Sigmoid colon (tissue), 7 donors: ENCODE data around the gene PXDN. TPM values are rescaled to one million over a fixed set of nuclear protein-coding genes. Genes with fewer than 3 reads are reported as not detected.

Experiments
- DNase-seq: peaks from one replicate; pipeline ENCODE4 v3.0.0-alpha.2; 2019
- H3K27ac ChIP-seq, 4 donors: fragments of 200-600 bp; sonication (generic); one replicate each; pipeline ENCODE4 v1.5.1; 2016 to 2019; ENCODE audit warnings: mild to moderate bottlenecking in 1 of 4
- H3K27me3 ChIP-seq, 3 donors: fragments of 200-600 bp; sonication (generic); one replicate each; pipeline ENCODE4 v1.5.1; 2019; ENCODE audit warnings: mild to moderate bottlenecking in 1 of 3
- H3K36me3 ChIP-seq, 4 donors: fragments of 200-600 bp; sonication (generic); one replicate each; pipeline ENCODE4 v1.5.1; 2016 to 2019
- H3K4me1 ChIP-seq, 4 donors: fragments of 200-600 bp; sonication (generic); one replicate each; pipeline ENCODE4 v1.5.1; 2017 to 2019
- H3K4me3 ChIP-seq, 4 donors: fragments of 200-600 bp; sonication (generic); one replicate each; pipeline ENCODE4 v1.5.1; 2017 to 2019; ENCODE audit warnings: mild to moderate bottlenecking in 2 of 4, moderate library complexity in 1 of 4
- H3K9me3 ChIP-seq, 4 donors: fragments of 200-600 bp in 3 of 4; sonication (generic) in 3 of 4; one replicate each; pipeline versions ENCODE4 v1.5.1 to v1.6.1; 2013 to 2019
- CTCF ChIP-seq, 4 experiments: fragments of 450-650 bp in 3 of 4; fragments of 200-600 bp in 1 of 4; IDR thresholded peaks; one replicate each; pipeline ENCODE4 v1.5.1; 2016 to 2019; ENCODE audit warnings: antibody characterized with exemption in 4 of 4, mild to moderate bottlenecking in 3 of 4, moderate library complexity in 2 of 4
- EP300 ChIP-seq, 4 donors: sonication (generic); formaldehyde crosslinking; IDR thresholded peaks; one replicate each; pipeline ENCODE4 v1.6.1; 2017; ENCODE audit warnings: antibody characterized with exemption in 4 of 4
- POLR2A ChIP-seq, 2 donors: fragments of 450-650 bp; IDR thresholded peaks; one replicate each; pipeline ENCODE4 v1.6.1; 2016; ENCODE audit warnings: antibody characterized with exemption in 2 of 2, mild to moderate bottlenecking in 2 of 2, moderate library complexity in 2 of 2
- POLR2AphosphoS5 ChIP-seq, 4 donors: sonication (generic); formaldehyde crosslinking; IDR thresholded peaks; one replicate each; pipeline ENCODE4 v1.6.1; 2017; ENCODE audit warnings: antibody characterized with exemption in 4 of 4
- WGBS, 2 donors: extraction: QIAGEN DNeasy Blood & Tissue Kit; methylation state at CpG; one replicate each; pipeline ENCODE4 v1.1.7; 2013; 5-methylcytosine and 5-hydroxymethylcytosine counted together
- intact Hi-C: fragments of 100-400 bp; cut with DNase I; formaldehyde crosslinking; loops from one replicate; pipeline ENCODE4 v1.15.1; 2023
- polyA plus RNA-seq, 3 donors: library from polyadenylated mRNA; stranded (reverse); fragments of 200-250 nt; gene quantifications; one replicate each; pipeline ENCODE4 v1.2.3, GENCODE V29; 2013
- total RNA-seq, 4 donors: library from RNA; depleted of rRNA; stranded (reverse); fragments of >200 nt; gene quantifications; one replicate each; pipeline ENCODE4 v1.1.0, GENCODE V29; 2016
- donor health status: healthy with polysubstance abuse.
- donor health status: Bipolar disorder and iron deficiency.
- donor health status: healthy.

The PXDN gene
- total and polyA plus RNA-seq, 7 donors, result 1.2 to 126 (median 34.4) TPM

DNA sequence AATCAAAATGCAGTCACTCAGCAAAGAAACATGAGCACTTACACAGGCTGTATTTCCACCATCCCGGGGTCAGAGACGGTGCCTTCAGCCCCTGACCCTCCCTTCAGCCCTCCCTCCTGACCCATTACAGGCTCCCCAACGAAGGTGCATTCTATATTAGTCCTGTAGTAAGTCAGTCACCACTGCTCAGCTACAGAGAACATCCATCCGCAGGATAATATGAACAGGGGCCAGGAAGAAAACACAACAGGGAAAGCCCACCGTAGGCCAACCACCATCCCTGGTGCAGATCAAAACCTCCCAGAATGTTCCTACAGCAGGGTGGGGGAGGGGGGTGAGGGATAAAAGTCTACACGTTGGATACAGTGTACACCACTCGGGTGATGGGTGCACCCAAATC, 15.1 kb downstream of the PXDN start:
- no peaks in the 10 kb centered on the region for H3K36me3 ChIP-seq
- TF ChIP-seq POLR2A (IDR thresholded peaks at IDR 0.05) (no peak), POLR2AphosphoS5 (IDR thresholded peaks at IDR 0.05) (no peak), CTCF (IDR thresholded peaks at IDR 0.05) (no peak)
- H3K4me1 ChIP-seq, result peaks cover 0 to 66% (median 61%) of the 10 kb centered on the region in 4 donors
- peak overlapping the region; percentile 80 to 100 (median 92) for H3K27ac ChIP-seq
- no peaks in the 10 kb centered on the region for H3K9me3 ChIP-seq
- WGBS, 2 donors, result 71 to 83% methylated on average over 7 of the region's 7 CpGs
- no peaks in the 10 kb centered on the region for H3K27me3 ChIP-seq
- intact Hi-C loops, result no loop called here
- peak; percentile 57 for DNase-seq
- H3K4me3 ChIP-seq, result peak overlapping the region in 1 of 4 donors; percentile 24

- DNase-seq, result peak; percentile 91
- WGBS, 2 donors, result 56 to 86% methylated on average over 14 of the region's 14 CpGs
- Histone ChIP-seq H3K27ac (peak overlapping the region; percentile 80 to 100 (median 92)), H3K4me3 (peak overlapping the region in 2 of 4 donors; percentile 20 to 24), H3K36me3 (no peaks in the 10 kb centered on the region), H3K4me1 (peaks cover 0 to 68% (median 63%) of the 10 kb centered on the region in 4 donors), H3K27me3 (no peaks in the 10 kb centered on the region), H3K9me3 (no peaks in the 10 kb centered on the region)
- intact Hi-C loops, result no loop called here
- peak in 3 of 4 donors; percentile 47 to 53 (median 53) for TF ChIP-seq POLR2AphosphoS5 (IDR thresholded peaks at IDR 0.05)
- TF ChIP-seq EP300 (IDR thresholded peaks at IDR 0.05), result no peak
- no peak for TF ChIP-seq CTCF (IDR thresholded peaks at IDR 0.05)
Measured at GRCh38 chr2:1728821-1729220, 15.5 kb downstream of the PXDN start.

- peaks cover 0 to 70% (median 64%) of the 10 kb centered on the region in 4 donors for H3K4me1 ChIP-seq
- DNase-seq, result peak; percentile 67
- peak overlapping the region in 2 of 4 donors; percentile 20 to 24 for H3K4me3 ChIP-seq
- H3K27me3 ChIP-seq, result no peaks in the 10 kb centered on the region
- H3K27ac ChIP-seq, result peak overlapping the region in 3 of 4 donors; percentile 80 to 100 (median 99)
- no peaks in the 10 kb centered on the region for H3K36me3 ChIP-seq
- no peaks in the 10 kb centered on the region for H3K9me3 ChIP-seq
- intact Hi-C loops, result no loop called here
- WGBS, 2 donors, result 94% methylated on average over 16 of the region's 16 CpGs
- TF ChIP-seq POLR2AphosphoS5 (IDR thresholded peaks at IDR 0.05) (peak in 1 of 4 donors; percentile 20), POLR2A (IDR thresholded peaks at IDR 0.05) (no peak), EP300 (IDR thresholded peaks at IDR 0.05) (no peak), CTCF (IDR thresholded peaks at IDR 0.05) (no peak)
Measured at GRCh38 chr2:1727796-1728474, 16.4 kb downstream of the PXDN start.

DNA sequence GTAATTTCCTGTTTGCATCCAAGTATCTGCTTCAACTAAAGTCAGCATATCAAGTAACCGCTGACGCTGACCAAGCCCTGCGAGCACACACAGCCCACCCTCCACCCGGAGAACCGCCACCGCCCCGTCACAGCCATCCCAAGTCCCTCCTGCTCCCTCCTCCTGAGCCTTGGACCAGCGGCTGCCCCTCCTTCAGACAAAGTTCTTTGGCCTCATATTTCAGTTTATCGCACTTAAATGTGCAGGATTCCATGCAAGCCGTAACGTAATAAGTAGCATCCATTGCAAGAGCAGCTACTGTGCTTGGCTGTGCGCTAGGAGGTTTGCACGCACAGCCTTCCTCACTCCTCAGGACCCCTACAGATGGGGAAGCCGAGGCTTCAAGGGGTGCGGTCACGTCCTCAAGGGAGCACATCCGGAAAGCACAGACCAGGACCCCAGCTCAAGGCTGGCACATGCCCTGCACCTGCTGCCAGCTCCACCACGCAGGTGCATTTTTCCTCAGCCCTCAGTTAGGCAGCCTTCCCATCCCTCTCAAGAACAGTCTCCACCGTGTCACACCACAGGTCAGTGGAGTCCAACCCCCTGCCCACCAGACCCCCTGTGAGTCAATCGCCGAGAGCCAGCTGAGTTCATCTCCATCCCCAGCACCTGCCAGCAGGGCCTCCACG, 17.1 kb downstream of the PXDN start:
- H3K27me3 ChIP-seq, result no peaks in the 10 kb centered on the region
- peak overlapping the region in 3 of 4 donors; percentile 80 to 100 (median 99) for H3K27ac ChIP-seq
- no peak for TF ChIP-seq POLR2AphosphoS5 (IDR thresholded peaks at IDR 0.05)
- TF ChIP-seq EP300 (IDR thresholded peaks at IDR 0.05), result no peak
- no peak for TF ChIP-seq POLR2A (IDR thresholded peaks at IDR 0.05)
- TF ChIP-seq CTCF (IDR thresholded peaks at IDR 0.05), result no peak
- peaks cover 0 to 69% (median 63%) of the 10 kb centered on the region in 4 donors for H3K4me1 ChIP-seq
- peak overlapping the region in 1 of 4 donors; percentile 7 for H3K4me3 ChIP-seq
- H3K9me3 ChIP-seq, result no peaks in the 10 kb centered on the region
- WGBS, 2 donors, result 78 to 79% methylated on average over 22 of the region's 22 CpGs
- DNase-seq, result peak; percentile 67
- no peaks in the 10 kb centered on the region for H3K36me3 ChIP-seq
- intact Hi-C loops, result no loop called here
